Peyer's patch (tissue), 4 donors: ENCODE data around the gene PDXP. TPM values are rescaled to one million over a fixed set of nuclear protein-coding genes. Genes with fewer than 3 reads are reported as not detected.
A peak's percentile ranks its signal among the peaks of the same experiment; 100 is the strongest.

Source experiments
- DNase-seq, 3 donors: peaks; one replicate each; pipeline ENCODE4 v3.0.0-alpha.2; 2017 to 2019
- H3K27ac ChIP-seq, 4 donors: fragments of 200-600 bp; sonication (generic); one replicate each; pipeline ENCODE4 v1.5.1; 2016 to 2019
- H3K27me3 ChIP-seq, 2 donors: fragments of 200-600 bp; sonication (generic); one replicate each; pipeline ENCODE4 v1.5.1; 2019
- H3K36me3 ChIP-seq, 3 donors: fragments of 200-600 bp; sonication (generic); one replicate each; pipeline ENCODE4 v1.5.1; 2016 to 2019
- H3K4me1 ChIP-seq, 4 donors: fragments of 200-600 bp; sonication (generic); one replicate each; pipeline ENCODE4 v1.5.1; 2016 to 2019
- H3K4me3 ChIP-seq, 4 donors: fragments of 200-600 bp; sonication (generic); 1 replicate in 3 of 4; 2 replicates in 1 of 4; pipeline ENCODE4 v1.5.1; 2016 to 2019; ENCODE audit warnings: mild to moderate bottlenecking in 1 of 4
- H3K9me3 ChIP-seq, 4 donors: fragments of 200-600 bp; sonication (generic); one replicate each; pipeline ENCODE4 v1.5.1; 2016 to 2019; ENCODE audit warnings: mild to moderate bottlenecking in 1 of 4
- CTCF ChIP-seq, 6 experiments: fragments of 450-650 bp in 4 of 6; fragments of 200-600 bp in 2 of 6; sonication (generic) in 1 of 6; IDR thresholded peaks; one replicate each; pipeline ENCODE4 v1.5.1; 2017 to 2019; ENCODE audit warnings: antibody characterized with exemption in 6 of 6, mild to moderate bottlenecking in 3 of 6, moderate library complexity in 1 of 6
- POLR2A ChIP-seq, 2 donors: fragments of 450-650 bp; IDR thresholded peaks; one replicate each; pipeline ENCODE4 v1.5.1; 2017; ENCODE audit warnings: antibody characterized with exemption in 2 of 2, mild to moderate bottlenecking in 2 of 2, moderate library complexity in 2 of 2
- total RNA-seq, 4 donors: library from RNA; depleted of rRNA; stranded (reverse); fragments of >200 nt; gene quantifications; one replicate each; pipeline ENCODE4 v1.1.0, GENCODE V29; 2016

The PDXP gene
- total RNA-seq, 4 donors from 2014 or later: 19.0 to 146 (median 111) TPM

GRCh38 chr22:37638391-37639069 lies 20.0 kb upstream of the PDXP start:
- no peaks in the 10 kb centered on the region for H3K27me3 ChIP-seq
- H3K27ac ChIP-seq: peak overlapping the region; percentile 87 to 98 (median 94)
- DNase-seq: peak; percentile 51 to 89 (median 88)
- H3K9me3 ChIP-seq: no peaks in the 10 kb centered on the region
- H3K36me3 ChIP-seq: peaks cover 0 to 10% (median 0%) of the 10 kb centered on the region in 3 donors
- H3K4me3 ChIP-seq: peak overlapping the region; percentile 54 to 85 (median 78)
- peak in 1 of 6 experiments; percentile 20 for TF ChIP-seq CTCF (IDR thresholded peaks at IDR 0.05)
- TF ChIP-seq POLR2A (IDR thresholded peaks at IDR 0.05): peak; percentile 18 to 93
- peaks cover 28 to 80% (median 61%) of the 10 kb centered on the region in 4 donors for H3K4me1 ChIP-seq

- Histone ChIP-seq H3K27me3 (no peaks in the 10 kb centered on the region), H3K4me3 (peak within 1 kb of the TSS; percentile 54 to 85 (median 78)), H3K27ac (peak within 1 kb of the TSS; percentile 87 to 98 (median 94)), H3K36me3 (peaks cover 0 to 10% (median 0%) of the 10 kb centered on the region in 3 donors), H3K9me3 (no peaks in the 10 kb centered on the region), H3K4me1 (peaks cover 21 to 77% (median 57%) of the 10 kb centered on the region in 4 donors)
- DNase-seq: peak; percentile 75 to 87 (median 85)
- peak; percentile 57 to 70 for TF ChIP-seq POLR2A (IDR thresholded peaks at IDR 0.05)
- TF ChIP-seq CTCF (IDR thresholded peaks at IDR 0.05): peak in 2 of 6 experiments; percentile 13 to 25
Measured at GRCh38 chr22:37639070-37639760, 19.3 kb upstream of the PDXP start, which contains the start of gene SH3BP1. Gene SH3BP1 (plus strand): TSS chr22:37639669. CDS start chr22:37639788, 119 bp downstream.

GRCh38 chr22:37639771-37640590 lies 18.5 kb upstream of the PDXP start:
- H3K27ac ChIP-seq: peak overlapping the region; percentile 87 to 98 (median 94)
- H3K27me3 ChIP-seq: no peaks in the 10 kb centered on the region
- H3K9me3 ChIP-seq: no peaks in the 10 kb centered on the region
- peak overlapping the region; percentile 54 to 85 (median 78) for H3K4me3 ChIP-seq
- H3K36me3 ChIP-seq: peaks cover 0 to 18% (median 0%) of the 10 kb centered on the region in 3 donors
- H3K4me1 ChIP-seq: peaks cover 14 to 70% (median 49%) of the 10 kb centered on the region in 4 donors
- no peak for TF ChIP-seq POLR2A (IDR thresholded peaks at IDR 0.05)
- TF ChIP-seq CTCF (IDR thresholded peaks at IDR 0.05): no peak
- DNase-seq: peak; percentile 60 to 69 (median 68)

- Histone ChIP-seq H3K27ac (peak overlapping the region; percentile 87 to 98 (median 94)), H3K27me3 (no peaks in the 10 kb centered on the region), H3K4me3 (peak overlapping the region; percentile 54 to 85 (median 78)), H3K4me1 (peaks cover 13 to 61% (median 44%) of the 10 kb centered on the region in 4 donors), H3K36me3 (peaks cover 0 to 25% (median 0%) of the 10 kb centered on the region in 3 donors), H3K9me3 (no peaks in the 10 kb centered on the region)
- TF ChIP-seq CTCF (IDR thresholded peaks at IDR 0.05): peak in 1 of 6 experiments; percentile 7
- TF ChIP-seq POLR2A (IDR thresholded peaks at IDR 0.05): no peak
- DNase-seq: peak; percentile 52 to 71 (median 64)
Measured at GRCh38 chr22:37640591-37641560, 17.6 kb upstream of the PDXP start.
